Heart left ventricle (tissue), 16 donors: Measurements from ENCODE around the gene TFEB. TPM values are rescaled to one million over a fixed set of nuclear protein-coding genes. Genes with fewer than 3 reads are reported as not detected.

Experiments
- ATAC-seq, 4 donors: fragments of 200-7000 bp; cut with Tn5 transposase; one replicate each; pipeline ENCODE4 v1.9.1; 2020 to 2022; ENCODE audit warnings: moderate library complexity in 4 of 4, mild to moderate bottlenecking in 3 of 4, moderate number of reproducible peaks in 1 of 4
- DNase-seq, 5 donors: peaks; one replicate each; pipeline ENCODE4 v3.0.0-alpha.2; 2020
- H3K27ac ChIP-seq, 12 donors: fragments of 200-600 bp; sonication (generic) in 4 of 12; one replicate each; pipeline versions ENCODE4 v1.5.0 to v1.8.0; 2016 to 2022; ENCODE audit warnings: mild to moderate bottlenecking in 2 of 12
- H3K27me3 ChIP-seq, 9 donors: fragments of 200-600 bp; sonication (generic) in 2 of 9; one replicate each; pipeline versions ENCODE4 v1.5.1 to v1.8.0; 2016 to 2022; ENCODE audit warnings: mild to moderate bottlenecking in 3 of 9
- H3K36me3 ChIP-seq, 9 donors: fragments of 200-600 bp; sonication (generic) in 2 of 9; one replicate each; pipeline versions ENCODE4 v1.5.0 to v1.8.0; 2018 to 2022; ENCODE audit warnings: mild to moderate bottlenecking in 2 of 9
- H3K4me1 ChIP-seq, 12 donors: fragments of 200-600 bp; sonication (generic) in 4 of 12; one replicate each; pipeline versions ENCODE4 v1.5.0 to v1.8.0; 2016 to 2022; ENCODE audit warnings: mild to moderate bottlenecking in 3 of 12
- H3K4me3 ChIP-seq, 12 donors: fragments of 200-600 bp; sonication (generic) in 4 of 12; one replicate each; pipeline versions ENCODE4 v1.5.0 to v1.8.0; 2017 to 2022; ENCODE audit warnings: mild to moderate bottlenecking in 9 of 12, moderate library complexity in 4 of 12
- H3K9me3 ChIP-seq, 12 donors: fragments of 200-600 bp; sonication (generic) in 4 of 12; one replicate each; pipeline versions ENCODE4 v1.5.0 to v1.8.0; 2016 to 2022; ENCODE audit warnings: mild to moderate bottlenecking in 1 of 12
- POLR2A ChIP-seq, 2 donors: fragments of 450-650 bp; IDR thresholded peaks; one replicate each; pipeline ENCODE4 v1.6.1; 2017; ENCODE audit warnings: antibody characterized with exemption in 2 of 2, mild to moderate bottlenecking in 2 of 2, moderate library complexity in 2 of 2
- WGBS, 4 donors: extraction: QIAGEN DNeasy Blood & Tissue Kit in 2 of 4; methylation state at CpG; one replicate each; pipeline versions ENCODE4 v1.1.5 to v1.1.7; 2013 to 2018; 5-methylcytosine and 5-hydroxymethylcytosine counted together
- intact Hi-C, 10 donors: fragments of 100-400 bp; cut with DNase I; formaldehyde crosslinking; loops; one replicate each; pipeline versions ENCODE4 v1.11.1 to v1.14.2; 2022
- polyA plus RNA-seq, 2 donors: library from polyadenylated mRNA; stranded (reverse); fragments of 200-250 nt; gene quantifications; one replicate each; pipeline ENCODE4 v1.2.3, GENCODE V29; 2013
- total RNA-seq, 9 donors: library from RNA; depleted of rRNA in 2 of 9; stranded (reverse); fragments of >200 nt in 2 of 9; fragmentation: NEBNext Ultra II Directional in 3 of 9; extraction: Animal tissue kit (Norgen Biotek cat#: 25700) in 3 of 9; gene quantifications; one replicate each; pipeline versions ENCODE4 v1.1.0 to v1.2.4, GENCODE V29; 2016 to 2023
- TF ChIP-seq, protein P1 (sequence below), 12 donors: fragments of 200-600 bp; sonication (generic) in 4 of 12; IDR thresholded peaks; one replicate each; pipeline versions ENCODE4 v1.5.0 to v1.8.0; 2018 to 2022; ENCODE audit warnings: antibody characterized with exemption in 12 of 12, mild to moderate bottlenecking in 5 of 12
- donor health status: ischemic (EF 13 %, LVEDD 7.1; RV severe dilation, severe dysfunction).
- donor health status: healthy with polysubstance abuse.
- donor health status: DM: no; HTN: yes; CAD: no.
- donor health status: DM: no; HTN: no; CAD: no.
- donor health status: ischemic (EF 25% LVEDD 6.9; RV normal size, moderate dysfunction).
- donor health status: ischemic (EF 25% LVEDD 5.7; RV mildly dilated, moderate dysfunction).
- donor health status: healthy.
- donor health status: DM: yes; HTN: yes; CAD: no.
- donor health status: ischemic (EF 35%, LVEDD 5.7; RV mildly dilated, moderate dysfunction).
- donor health status: nonischemic (EF 11% LVEDD 7.7; RV severe dilation, severe dysfunction).
- donor health status: DM: yes; HTN: yes; CAD: no.
- donor health status: PGD.
- donor health status: ischemic (EF 29% LVEDD 5.4; RV normal size, mild dysfunction).
- donor health status: nonischemic (EF 23%, LVEDD 6.1; RV moderate dilation, normal function).

TFEB gene
- total and polyA plus RNA-seq, 11 donors = 26.2 to 47.2 (median 40.4) TPM

DNA sequence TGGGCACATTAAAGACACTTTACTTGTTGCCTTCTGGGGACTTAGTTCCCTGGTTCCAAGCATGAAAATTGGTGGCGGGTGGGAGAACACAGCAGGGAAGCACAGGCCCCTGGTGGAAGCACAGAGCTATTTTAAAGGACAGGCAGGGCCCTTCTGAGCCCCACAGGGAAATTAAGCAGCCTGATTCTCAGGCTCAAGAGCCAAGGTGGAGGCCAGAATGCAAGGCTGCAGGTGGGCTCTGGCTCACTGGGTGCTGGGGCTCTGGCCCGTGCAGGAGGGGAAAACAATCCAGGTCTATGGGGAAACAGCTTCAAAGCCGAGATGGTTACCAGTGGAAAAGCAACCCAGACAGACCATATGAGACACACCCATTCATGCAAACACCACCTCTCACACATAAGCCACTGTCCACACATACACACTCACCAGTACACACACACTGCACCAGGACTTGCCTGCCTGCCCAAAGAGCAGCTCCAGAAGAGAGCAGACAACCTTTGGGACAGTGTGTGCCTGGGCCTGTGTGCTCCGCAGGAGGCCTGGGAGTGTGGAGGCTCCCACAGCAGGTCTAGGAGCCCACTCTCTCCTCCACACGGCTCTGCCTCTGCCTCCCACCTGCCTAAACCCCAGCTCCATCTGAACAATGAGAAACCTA lies 30.6 kb downstream of the TFEB start:
- H3K36me3 ChIP-seq = peaks cover 0 to 7% (median 0%) of the 10 kb centered on the region in 9 donors
- H3K27me3 ChIP-seq = no peaks in the 10 kb centered on the region
- intact Hi-C loops = loop anchor here in 3 of 10 donors (5.0 to 10.0 kb wide), 3 partner anchors 63 to 80 kb away; partner anchors contain the start of genes FRS3 (in 1 of the 3), PRICKLE4 (in 1 of the 3) and TOMM6 (in 1 of the 3)
- ATAC-seq = no peak
- H3K27ac ChIP-seq = peak overlapping the region in 11 of 12 donors; percentile 71 to 92 (median 84)
- peaks cover 10 to 91% (median 66%) of the 10 kb centered on the region in 12 donors for H3K4me1 ChIP-seq
- H3K9me3 ChIP-seq = no peaks in the 10 kb centered on the region
- TF ChIP-seq, protein P1, sequence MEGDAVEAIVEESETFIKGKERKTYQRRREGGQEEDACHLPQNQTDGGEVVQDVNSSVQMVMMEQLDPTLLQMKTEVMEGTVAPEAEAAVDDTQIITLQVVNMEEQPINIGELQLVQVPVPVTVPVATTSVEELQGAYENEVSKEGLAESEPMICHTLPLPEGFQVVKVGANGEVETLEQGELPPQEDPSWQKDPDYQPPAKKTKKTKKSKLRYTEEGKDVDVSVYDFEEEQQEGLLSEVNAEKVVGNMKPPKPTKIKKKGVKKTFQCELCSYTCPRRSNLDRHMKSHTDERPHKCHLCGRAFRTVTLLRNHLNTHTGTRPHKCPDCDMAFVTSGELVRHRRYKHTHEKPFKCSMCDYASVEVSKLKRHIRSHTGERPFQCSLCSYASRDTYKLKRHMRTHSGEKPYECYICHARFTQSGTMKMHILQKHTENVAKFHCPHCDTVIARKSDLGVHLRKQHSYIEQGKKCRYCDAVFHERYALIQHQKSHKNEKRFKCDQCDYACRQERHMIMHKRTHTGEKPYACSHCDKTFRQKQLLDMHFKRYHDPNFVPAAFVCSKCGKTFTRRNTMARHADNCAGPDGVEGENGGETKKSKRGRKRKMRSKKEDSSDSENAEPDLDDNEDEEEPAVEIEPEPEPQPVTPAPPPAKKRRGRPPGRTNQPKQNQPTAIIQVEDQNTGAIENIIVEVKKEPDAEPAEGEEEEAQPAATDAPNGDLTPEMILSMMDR (IDR thresholded peaks at IDR 0.05) = no peak
- TF ChIP-seq POLR2A (IDR thresholded peaks at IDR 0.05) = no peak
- WGBS, 4 donors = 78 to 86% (median 83%) methylated on average over 5 of the region's 5 CpGs
- peak overlapping the region in 6 of 12 donors; percentile 17 to 46 (median 28) for H3K4me3 ChIP-seq
- peak in 1 of 5 donors; percentile 55 for DNase-seq

DNA sequence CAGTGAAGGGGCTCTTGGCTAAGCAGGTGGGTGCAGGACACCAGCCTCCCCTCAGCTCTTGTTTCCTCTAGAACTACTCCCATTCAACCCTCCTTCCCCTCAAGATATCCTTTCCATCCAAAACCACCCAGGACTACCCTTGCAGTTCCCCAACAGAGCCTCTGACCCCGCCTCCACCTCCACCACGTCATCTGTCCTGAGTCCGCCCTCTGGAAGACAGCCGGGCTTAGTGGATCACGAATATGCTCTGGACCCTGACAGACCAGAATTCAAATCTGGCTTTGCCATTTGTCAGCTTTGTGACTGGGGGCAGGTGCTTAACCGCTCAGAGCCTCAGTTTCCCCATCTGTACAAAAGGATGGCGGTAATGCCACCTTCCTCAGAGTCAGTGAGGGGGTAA lies 31.4 kb downstream of the TFEB start:
- H3K9me3 ChIP-seq = no peaks in the 10 kb centered on the region
- 72 to 76% (median 75%) methylated on average over 6 to 7 of the region's 7 CpGs for WGBS, 4 donors
- ATAC-seq = no peak
- TF ChIP-seq POLR2A (IDR thresholded peaks at IDR 0.05) = no peak
- TF ChIP-seq, protein P1 (IDR thresholded peaks at IDR 0.05) = no peak
- H3K4me1 ChIP-seq = peaks cover 10 to 93% (median 69%) of the 10 kb centered on the region in 12 donors
- no peaks in the 10 kb centered on the region for H3K27me3 ChIP-seq
- intact Hi-C loops = loop anchor here in 2 of 10 donors (10.0 kb wide), 2 partner anchors 71 to 81 kb away; partner anchors contain the start of genes FRS3 (in 1 of the 2), PRICKLE4 (in 1 of the 2) and TOMM6 (in 1 of the 2)
- H3K36me3 ChIP-seq = peaks cover 0 to 7% (median 0%) of the 10 kb centered on the region in 9 donors
- H3K4me3 ChIP-seq = no peak overlapping the region
- peak overlapping the region in 6 of 12 donors; percentile 9 to 90 (median 83) for H3K27ac ChIP-seq
- peak in 1 of 5 donors; percentile 15 for DNase-seq

DNA sequence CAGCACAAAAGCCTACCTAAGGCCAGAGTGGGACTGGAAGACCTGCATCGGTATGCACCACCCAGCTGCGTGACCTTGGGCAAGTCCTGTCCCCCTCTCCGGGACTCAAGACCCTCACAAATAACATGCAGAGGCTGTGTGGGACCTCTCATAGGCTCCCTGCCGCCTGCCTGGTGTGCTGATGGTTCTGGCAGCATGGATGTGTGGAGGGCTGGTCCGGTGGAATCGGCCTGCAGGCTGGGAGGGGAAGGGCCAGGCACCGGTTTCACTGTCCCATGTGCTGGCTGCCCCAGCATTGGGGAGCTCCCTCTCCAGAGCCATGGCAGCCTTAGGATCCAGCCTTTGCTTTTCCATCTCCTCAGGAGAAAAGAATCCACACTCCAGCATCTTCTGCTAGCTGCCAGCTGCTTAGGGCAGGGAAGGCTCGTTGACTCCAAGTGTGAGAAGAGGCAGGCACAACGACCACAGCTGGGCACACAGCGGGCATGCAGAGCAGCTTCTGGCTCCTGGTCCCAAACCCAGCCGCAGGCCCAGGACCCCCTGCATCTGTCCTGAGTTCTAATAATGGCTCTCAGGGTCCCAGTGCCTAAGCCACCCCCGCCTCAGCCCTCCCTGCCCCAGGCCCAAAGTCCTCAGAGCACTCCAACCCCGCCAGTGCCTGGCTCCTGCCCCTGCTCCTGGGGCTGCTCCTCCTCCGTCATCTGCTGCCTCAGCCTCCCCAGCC lies 32.5 kb downstream of the TFEB start:
- Histone ChIP-seq H3K27me3 (no peaks in the 10 kb centered on the region), H3K9me3 (no peaks in the 10 kb centered on the region), H3K4me1 (peaks cover 13 to 93% (median 68%) of the 10 kb centered on the region in 12 donors), H3K27ac (peak overlapping the region in 1 of 12 donors; percentile 22), H3K36me3 (peaks cover 0 to 13% (median 0%) of the 10 kb centered on the region in 9 donors), H3K4me3 (no peak overlapping the region)
- DNase-seq = peak in 1 of 5 donors; percentile 51
- intact Hi-C loops = loop anchor here in 2 of 10 donors (10.0 kb wide), 2 partner anchors 72 to 82 kb away; partner anchors contain the start of genes FRS3 (in 1 of the 2), PRICKLE4 (in 1 of the 2) and TOMM6 (in 1 of the 2)
- 77 to 90% (median 85%) methylated on average over 11 to 14 of the region's 14 CpGs for WGBS, 4 donors
- no peak for ATAC-seq
- TF ChIP-seq POLR2A (IDR thresholded peaks at IDR 0.05) = no peak
- TF ChIP-seq, protein P1 (IDR thresholded peaks at IDR 0.05) = no peak
